Tibial nerve (tissue), 4 donors: Measurements from ENCODE around the gene ARMC12.

Experiments
- EP300 ChIP-seq, 2 donors: sonication (generic); formaldehyde crosslinking; IDR thresholded peaks; one replicate each; pipeline ENCODE4 v1.6.1; 2017; ENCODE audit warnings: antibody characterized with exemption in 2 of 2, mild to moderate bottlenecking in 1 of 2
- POLR2A ChIP-seq, 2 donors: fragments of 450-650 bp; IDR thresholded peaks; one replicate each; pipeline ENCODE4 v1.6.1; 2017; ENCODE audit warnings: antibody characterized with exemption in 2 of 2, mild to moderate bottlenecking in 2 of 2, moderate library complexity in 2 of 2
- TF ChIP-seq, protein P1 (sequence below), 5 experiments: fragments of 200-600 bp in 3 of 5; fragments of 450-650 bp in 2 of 5; sonication (generic) in 3 of 5; IDR thresholded peaks; one replicate each; pipeline ENCODE4 v1.5.1; 2016 to 2019; ENCODE audit warnings: antibody characterized with exemption in 5 of 5, mild to moderate bottlenecking in 3 of 5, moderate library complexity in 2 of 5

DNA sequence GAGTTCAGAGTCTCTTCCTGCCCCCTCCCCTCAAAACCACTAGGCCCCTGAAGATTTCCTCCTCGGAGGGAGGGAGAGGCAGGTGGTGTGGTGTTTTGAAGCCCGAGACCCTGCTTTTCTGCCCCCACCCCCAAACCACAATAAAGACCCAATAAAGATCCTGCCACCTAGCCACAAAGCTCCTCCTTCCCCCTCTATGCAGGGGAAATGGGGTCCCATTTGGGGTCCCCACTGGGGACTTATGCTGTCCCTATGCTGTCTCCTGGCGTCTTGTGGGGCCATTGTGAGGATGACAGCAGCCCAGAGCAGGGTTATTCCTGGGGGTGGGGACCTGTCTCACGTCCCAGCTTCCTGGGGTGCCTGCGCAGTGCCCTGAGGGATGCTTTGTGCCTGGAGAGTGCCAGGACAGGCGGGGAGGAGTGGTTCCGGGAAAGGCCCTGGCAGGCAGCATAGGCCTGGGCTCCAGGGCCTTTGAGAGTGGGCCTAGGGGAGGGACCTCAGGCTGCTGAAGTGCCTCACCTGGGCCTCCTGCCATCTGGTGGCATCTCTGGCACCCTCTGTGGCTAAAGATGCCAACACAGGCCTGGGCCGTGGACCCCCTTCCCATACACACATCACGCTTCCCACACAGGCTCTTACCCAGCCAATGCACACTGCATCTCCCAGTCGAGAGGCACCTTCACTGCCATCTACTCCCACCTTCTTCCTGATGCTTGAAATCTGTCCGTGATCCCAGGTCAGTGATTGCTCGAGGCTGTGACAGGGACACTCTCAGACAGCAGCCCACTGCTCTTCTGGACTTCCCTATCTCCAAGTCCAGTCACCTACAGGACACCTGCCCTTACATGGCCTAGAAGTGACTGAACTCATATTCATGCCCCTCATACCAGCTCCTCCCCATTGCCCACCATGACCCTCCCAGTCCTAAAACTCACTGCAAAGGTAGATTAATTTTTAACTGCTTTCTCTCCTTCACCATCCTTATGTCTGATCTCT lies 7.9 kb upstream of the ARMC12 start:
- TF ChIP-seq EP300 (IDR thresholded peaks at IDR 0.05) (peak in 1 of 2 donors; percentile 31), POLR2A (IDR thresholded peaks at IDR 0.05) (no peak)
- TF ChIP-seq, protein P1, sequence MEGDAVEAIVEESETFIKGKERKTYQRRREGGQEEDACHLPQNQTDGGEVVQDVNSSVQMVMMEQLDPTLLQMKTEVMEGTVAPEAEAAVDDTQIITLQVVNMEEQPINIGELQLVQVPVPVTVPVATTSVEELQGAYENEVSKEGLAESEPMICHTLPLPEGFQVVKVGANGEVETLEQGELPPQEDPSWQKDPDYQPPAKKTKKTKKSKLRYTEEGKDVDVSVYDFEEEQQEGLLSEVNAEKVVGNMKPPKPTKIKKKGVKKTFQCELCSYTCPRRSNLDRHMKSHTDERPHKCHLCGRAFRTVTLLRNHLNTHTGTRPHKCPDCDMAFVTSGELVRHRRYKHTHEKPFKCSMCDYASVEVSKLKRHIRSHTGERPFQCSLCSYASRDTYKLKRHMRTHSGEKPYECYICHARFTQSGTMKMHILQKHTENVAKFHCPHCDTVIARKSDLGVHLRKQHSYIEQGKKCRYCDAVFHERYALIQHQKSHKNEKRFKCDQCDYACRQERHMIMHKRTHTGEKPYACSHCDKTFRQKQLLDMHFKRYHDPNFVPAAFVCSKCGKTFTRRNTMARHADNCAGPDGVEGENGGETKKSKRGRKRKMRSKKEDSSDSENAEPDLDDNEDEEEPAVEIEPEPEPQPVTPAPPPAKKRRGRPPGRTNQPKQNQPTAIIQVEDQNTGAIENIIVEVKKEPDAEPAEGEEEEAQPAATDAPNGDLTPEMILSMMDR (IDR thresholded peaks at IDR 0.05), result no peak
